Tibial nerve (tissue), 4 donors: ENCODE measurements around the gene DACT2. TPM values are rescaled to one million over a fixed set of nuclear protein-coding genes. Genes with fewer than 3 reads are reported as not detected.

Experiments
- DNase-seq, 2 donors: peaks; one replicate each; pipeline ENCODE4 v3.0.0-alpha.2; 2019; ENCODE audit warnings: low spot score in 2 of 2
- H3K27ac ChIP-seq, 4 donors: fragments of 200-600 bp; sonication (generic) in 3 of 4; one replicate each; pipeline ENCODE4 v1.5.1; 2017 to 2019; ENCODE audit warnings: mild to moderate bottlenecking in 1 of 4
- H3K27me3 ChIP-seq, 2 donors: fragments of 200-600 bp; sonication (generic) in 1 of 2; one replicate each; pipeline versions ENCODE4 v1.5.1 to v1.6.0; 2017 to 2019
- H3K36me3 ChIP-seq, 3 donors: fragments of 200-600 bp; sonication (generic); one replicate each; pipeline ENCODE4 v1.5.1; 2018 to 2019
- H3K4me1 ChIP-seq, 4 donors: fragments of 200-600 bp; sonication (generic) in 3 of 4; one replicate each; pipeline ENCODE4 v1.5.1; 2017 to 2019
- H3K4me3 ChIP-seq, 4 donors: fragments of 200-600 bp; sonication (generic) in 3 of 4; one replicate each; pipeline ENCODE4 v1.5.1; 2017 to 2019; ENCODE audit warnings: mild to moderate bottlenecking in 1 of 4, moderate library complexity in 1 of 4
- H3K9me3 ChIP-seq, 4 donors: fragments of 200-600 bp; sonication (generic) in 3 of 4; one replicate each; pipeline ENCODE4 v1.5.1; 2017 to 2019
- EP300 ChIP-seq, 2 donors: sonication (generic); formaldehyde crosslinking; IDR thresholded peaks; one replicate each; pipeline ENCODE4 v1.6.1; 2017; ENCODE audit warnings: antibody characterized with exemption in 2 of 2, mild to moderate bottlenecking in 1 of 2
- POLR2A ChIP-seq, 2 donors: fragments of 450-650 bp; IDR thresholded peaks; one replicate each; pipeline ENCODE4 v1.6.1; 2017; ENCODE audit warnings: antibody characterized with exemption in 2 of 2, mild to moderate bottlenecking in 2 of 2, moderate library complexity in 2 of 2
- WGBS, 2 donors: methylation state at CpG; one replicate each; pipeline ENCODE4 v1.1.5; 2018; 5-methylcytosine and 5-hydroxymethylcytosine counted together
- total RNA-seq, 4 donors: library from RNA; depleted of rRNA; stranded (reverse); fragments of >200 nt; gene quantifications; one replicate each; pipeline ENCODE4 v1.1.0, GENCODE V29; 2016
- TF ChIP-seq, protein P1 (sequence below), 5 experiments: fragments of 200-600 bp in 3 of 5; fragments of 450-650 bp in 2 of 5; sonication (generic) in 3 of 5; IDR thresholded peaks; one replicate each; pipeline ENCODE4 v1.5.1; 2016 to 2019; ENCODE audit warnings: antibody characterized with exemption in 5 of 5, mild to moderate bottlenecking in 3 of 5, moderate library complexity in 2 of 5

Gene DACT2
- total RNA-seq, 4 donors from 2014 or later, result 0.30 to 1.5 (median 1.3) TPM; not detected in 1

DNA sequence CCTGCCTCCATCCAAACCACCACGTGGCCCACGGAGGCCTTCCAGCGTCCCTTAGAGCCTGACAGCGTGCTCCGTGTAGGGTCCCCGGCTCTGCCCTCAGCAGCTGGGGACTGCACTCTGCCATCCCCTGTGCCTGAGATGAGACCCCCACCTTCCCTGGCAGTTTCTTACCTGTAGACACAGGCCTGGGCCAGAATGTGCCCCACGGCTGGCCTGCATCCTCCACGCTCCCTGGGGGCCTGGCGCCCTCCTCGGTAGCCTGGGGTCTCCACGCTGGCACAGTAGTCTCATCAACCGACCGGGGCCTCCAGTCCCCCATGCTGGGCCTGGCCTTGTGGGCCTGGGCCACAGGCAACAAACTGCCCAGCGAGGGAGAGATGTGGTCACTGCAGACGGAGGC, 9.6 kb downstream of the DACT2 start:
- WGBS, 2 donors, result 89 to 90% methylated on average over 13 to 15 of the region's 15 CpGs
- peaks cover 0 to 3% of the 10 kb centered on the region in 2 donors for H3K27me3 ChIP-seq
- no peaks in the 10 kb centered on the region for H3K9me3 ChIP-seq
- no peak overlapping the region for H3K4me3 ChIP-seq
- TF ChIP-seq POLR2A (IDR thresholded peaks at IDR 0.05), result no peak
- TF ChIP-seq EP300 (IDR thresholded peaks at IDR 0.05), result no peak
- TF ChIP-seq, protein P1, sequence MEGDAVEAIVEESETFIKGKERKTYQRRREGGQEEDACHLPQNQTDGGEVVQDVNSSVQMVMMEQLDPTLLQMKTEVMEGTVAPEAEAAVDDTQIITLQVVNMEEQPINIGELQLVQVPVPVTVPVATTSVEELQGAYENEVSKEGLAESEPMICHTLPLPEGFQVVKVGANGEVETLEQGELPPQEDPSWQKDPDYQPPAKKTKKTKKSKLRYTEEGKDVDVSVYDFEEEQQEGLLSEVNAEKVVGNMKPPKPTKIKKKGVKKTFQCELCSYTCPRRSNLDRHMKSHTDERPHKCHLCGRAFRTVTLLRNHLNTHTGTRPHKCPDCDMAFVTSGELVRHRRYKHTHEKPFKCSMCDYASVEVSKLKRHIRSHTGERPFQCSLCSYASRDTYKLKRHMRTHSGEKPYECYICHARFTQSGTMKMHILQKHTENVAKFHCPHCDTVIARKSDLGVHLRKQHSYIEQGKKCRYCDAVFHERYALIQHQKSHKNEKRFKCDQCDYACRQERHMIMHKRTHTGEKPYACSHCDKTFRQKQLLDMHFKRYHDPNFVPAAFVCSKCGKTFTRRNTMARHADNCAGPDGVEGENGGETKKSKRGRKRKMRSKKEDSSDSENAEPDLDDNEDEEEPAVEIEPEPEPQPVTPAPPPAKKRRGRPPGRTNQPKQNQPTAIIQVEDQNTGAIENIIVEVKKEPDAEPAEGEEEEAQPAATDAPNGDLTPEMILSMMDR (IDR thresholded peaks at IDR 0.05), result no peak
- peaks cover 0 to 5% (median 0%) of the 10 kb centered on the region in 4 donors for H3K4me1 ChIP-seq
- no peak for DNase-seq
- no peaks in the 10 kb centered on the region for H3K36me3 ChIP-seq
- no peak overlapping the region for H3K27ac ChIP-seq

DNA sequence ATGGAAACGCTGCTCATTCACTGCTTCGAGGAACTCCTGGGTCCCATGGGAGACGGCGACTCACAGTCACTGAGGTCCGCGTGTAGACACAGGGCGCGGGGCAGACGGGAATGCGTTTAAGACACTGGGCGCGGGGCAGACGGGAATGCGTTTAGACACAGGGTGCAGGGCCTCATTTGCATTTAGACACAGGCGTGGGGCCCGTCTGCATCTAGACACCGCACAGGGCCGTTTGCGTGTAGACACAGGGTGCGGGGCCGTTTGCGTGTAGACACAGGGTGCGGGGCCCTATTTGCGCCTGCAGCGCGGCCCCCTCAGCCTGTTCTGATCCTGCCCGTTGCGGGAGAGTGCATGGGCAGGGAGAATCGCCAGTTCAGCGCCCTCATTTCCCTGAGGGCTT, 10.4 kb downstream of the DACT2 start:
- WGBS, 2 donors, result 90 to 94% methylated on average over 30 of the region's 30 CpGs
- H3K4me3 ChIP-seq, result no peak overlapping the region
- no peak for TF ChIP-seq POLR2A (IDR thresholded peaks at IDR 0.05)
- TF ChIP-seq EP300 (IDR thresholded peaks at IDR 0.05), result no peak
- TF ChIP-seq, protein P1 (IDR thresholded peaks at IDR 0.05), result no peak

DNA sequence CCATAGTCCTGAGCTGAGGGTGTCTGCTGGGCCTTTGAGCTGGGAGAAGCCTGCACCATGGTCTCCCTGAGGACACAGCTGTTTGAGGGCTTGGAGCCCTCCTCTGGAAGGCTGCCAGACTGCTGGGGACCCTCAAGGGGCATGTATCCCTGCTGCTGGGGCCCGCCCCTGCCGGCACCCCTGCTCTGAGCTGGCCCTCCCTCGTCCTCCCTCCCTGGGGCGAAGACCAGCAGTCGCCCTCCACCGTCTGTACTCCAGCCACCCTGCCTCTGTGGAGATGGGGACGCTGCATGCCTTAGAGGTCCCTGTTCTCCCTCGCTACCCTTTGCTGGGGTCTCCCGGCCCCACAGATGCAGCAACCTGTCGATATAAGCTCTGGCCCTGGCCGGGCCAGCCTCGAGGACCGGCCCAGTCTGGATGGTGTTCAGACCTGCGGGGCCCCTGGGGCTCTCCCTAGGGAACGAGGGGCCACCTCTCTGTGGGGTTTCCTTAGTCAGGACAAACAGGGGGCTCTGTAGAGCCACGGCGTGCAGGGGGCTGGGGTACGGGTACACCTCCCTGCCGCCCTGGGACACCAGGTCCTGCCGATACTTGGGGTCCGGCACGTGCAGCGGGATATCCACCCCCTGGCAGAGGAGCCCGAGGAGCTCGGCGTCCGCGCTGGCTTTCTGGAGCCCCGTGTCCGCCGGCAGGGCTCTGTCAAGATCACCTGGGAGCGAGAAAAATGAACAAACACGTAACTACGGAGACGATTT, 11.0 kb downstream of the DACT2 start:
- DNase-seq, result no peak
- TF ChIP-seq, protein P1 (IDR thresholded peaks at IDR 0.05), result no peak
- no peak for TF ChIP-seq EP300 (IDR thresholded peaks at IDR 0.05)
- TF ChIP-seq POLR2A (IDR thresholded peaks at IDR 0.05), result no peak
- H3K4me3 ChIP-seq, result no peak overlapping the region
- H3K27ac ChIP-seq, result no peak overlapping the region
- 95 to 96% methylated on average over 31 to 35 of the region's 35 CpGs for WGBS, 2 donors
- H3K36me3 ChIP-seq, result no peaks in the 10 kb centered on the region
- H3K4me1 ChIP-seq, result no peaks in the 10 kb centered on the region
- peaks cover 0 to 3% of the 10 kb centered on the region in 2 donors for H3K27me3 ChIP-seq
- no peaks in the 10 kb centered on the region for H3K9me3 ChIP-seq

More for the DNA sequence above, 10.4 kb downstream of the DACT2 start:
- no peak overlapping the region for H3K27ac ChIP-seq
- H3K36me3 ChIP-seq, result no peaks in the 10 kb centered on the region
- DNase-seq, result no peak
- H3K27me3 ChIP-seq, result peaks cover 0 to 3% of the 10 kb centered on the region in 2 donors
- no peaks in the 10 kb centered on the region for H3K9me3 ChIP-seq
- no peaks in the 10 kb centered on the region for H3K4me1 ChIP-seq

DNA sequence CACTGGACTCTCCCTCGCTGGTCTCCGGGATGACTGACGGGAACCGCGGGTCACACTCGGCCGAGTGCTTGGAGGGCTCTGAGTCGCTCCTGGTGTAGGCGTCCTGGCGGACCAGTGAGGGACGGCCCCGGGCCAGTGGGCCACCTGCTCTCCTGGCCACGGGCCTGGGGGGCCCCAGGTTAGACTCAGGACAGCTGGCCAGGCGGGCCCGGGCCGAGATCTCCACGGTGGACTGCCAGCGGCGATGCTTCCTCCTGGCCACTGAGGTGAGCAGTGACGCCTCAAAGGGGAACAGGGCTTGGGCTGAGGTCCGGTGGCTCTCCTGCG, 11.9 kb downstream of the DACT2 start:
- Histone ChIP-seq H3K27me3 (peaks cover 0 to 2% of the 10 kb centered on the region in 2 donors), H3K27ac (no peak overlapping the region), H3K36me3 (no peaks in the 10 kb centered on the region), H3K4me3 (no peak overlapping the region), H3K9me3 (no peaks in the 10 kb centered on the region), H3K4me1 (no peaks in the 10 kb centered on the region)
- no peak for DNase-seq
- WGBS, 2 donors, result 87 to 94% methylated on average over 6 to 18 of the region's 22 CpGs
- TF ChIP-seq, protein P1 (IDR thresholded peaks at IDR 0.05), result no peak
- TF ChIP-seq EP300 (IDR thresholded peaks at IDR 0.05) (no peak), POLR2A (IDR thresholded peaks at IDR 0.05) (no peak)

DNA sequence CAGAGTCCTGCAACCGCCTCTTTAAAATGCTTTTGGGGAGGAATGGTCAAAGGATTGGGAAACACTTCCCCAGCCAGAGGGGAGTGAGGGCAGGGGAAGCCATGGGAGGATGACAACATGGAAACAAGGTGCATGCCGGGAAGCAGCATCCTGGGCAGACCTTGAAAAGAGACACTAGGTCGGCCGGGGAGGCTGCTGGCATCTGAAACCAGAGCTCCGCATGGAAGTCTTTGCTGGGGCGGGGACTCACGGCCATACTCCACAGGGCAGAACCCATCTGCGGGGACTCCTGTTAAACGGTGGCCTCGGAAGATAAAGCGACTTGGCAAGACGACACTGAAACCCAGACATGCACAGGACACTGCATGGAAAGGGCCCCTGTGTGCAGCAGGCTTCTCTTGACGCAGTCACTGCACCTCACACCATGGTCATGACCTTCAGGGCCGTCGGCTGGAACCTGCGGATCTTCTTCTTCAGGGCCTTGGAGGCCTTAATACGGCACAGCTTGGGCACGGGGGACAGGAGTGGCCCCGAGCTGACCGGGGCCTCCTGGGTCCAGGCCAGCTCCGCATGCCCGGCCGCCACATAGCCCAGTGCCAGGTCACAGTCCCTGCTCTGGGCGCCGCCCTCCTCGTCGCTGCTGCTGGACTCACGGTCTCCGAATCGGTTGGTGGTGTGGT, 12.4 kb downstream of the DACT2 start:
- Histone ChIP-seq H3K27me3 (no peaks in the 10 kb centered on the region), H3K36me3 (no peaks in the 10 kb centered on the region), H3K4me1 (no peaks in the 10 kb centered on the region), H3K9me3 (no peaks in the 10 kb centered on the region), H3K27ac (no peak overlapping the region), H3K4me3 (no peak overlapping the region)
- TF ChIP-seq POLR2A (IDR thresholded peaks at IDR 0.05), result no peak
- TF ChIP-seq EP300 (IDR thresholded peaks at IDR 0.05), result no peak
- no peak for DNase-seq
- 88 to 91% methylated on average over 18 to 28 of the region's 30 CpGs for WGBS, 2 donors
